ENCODE results near the gene RFWD3.

DNA sequence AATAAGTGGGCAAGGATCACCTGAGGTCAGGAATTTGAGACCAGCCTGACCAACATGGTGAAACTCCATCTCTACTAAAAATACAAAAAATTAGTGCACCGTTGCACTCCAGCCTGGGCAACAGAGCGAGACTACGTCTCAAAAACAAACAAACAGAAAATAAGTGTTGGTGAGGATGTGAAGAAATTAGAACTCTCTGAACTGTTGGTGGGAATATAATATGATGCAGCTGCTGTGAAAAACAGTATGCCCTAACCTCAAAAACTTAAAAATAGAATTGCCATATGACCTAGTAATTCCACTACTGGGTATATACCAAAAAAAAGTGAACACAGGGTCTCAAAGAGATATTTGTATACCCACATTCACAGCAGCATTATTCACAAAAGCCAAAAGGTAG lies 85.8 kb downstream of the RFWD3 start:
- TF ChIP-seq, protein P1, sequence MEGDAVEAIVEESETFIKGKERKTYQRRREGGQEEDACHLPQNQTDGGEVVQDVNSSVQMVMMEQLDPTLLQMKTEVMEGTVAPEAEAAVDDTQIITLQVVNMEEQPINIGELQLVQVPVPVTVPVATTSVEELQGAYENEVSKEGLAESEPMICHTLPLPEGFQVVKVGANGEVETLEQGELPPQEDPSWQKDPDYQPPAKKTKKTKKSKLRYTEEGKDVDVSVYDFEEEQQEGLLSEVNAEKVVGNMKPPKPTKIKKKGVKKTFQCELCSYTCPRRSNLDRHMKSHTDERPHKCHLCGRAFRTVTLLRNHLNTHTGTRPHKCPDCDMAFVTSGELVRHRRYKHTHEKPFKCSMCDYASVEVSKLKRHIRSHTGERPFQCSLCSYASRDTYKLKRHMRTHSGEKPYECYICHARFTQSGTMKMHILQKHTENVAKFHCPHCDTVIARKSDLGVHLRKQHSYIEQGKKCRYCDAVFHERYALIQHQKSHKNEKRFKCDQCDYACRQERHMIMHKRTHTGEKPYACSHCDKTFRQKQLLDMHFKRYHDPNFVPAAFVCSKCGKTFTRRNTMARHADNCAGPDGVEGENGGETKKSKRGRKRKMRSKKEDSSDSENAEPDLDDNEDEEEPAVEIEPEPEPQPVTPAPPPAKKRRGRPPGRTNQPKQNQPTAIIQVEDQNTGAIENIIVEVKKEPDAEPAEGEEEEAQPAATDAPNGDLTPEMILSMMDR (IDR thresholded peaks at IDR 0.05): no peak
- no peak for TF ChIP-seq POLR2AphosphoS5 (IDR thresholded peaks at IDR 0.05)
- no peak for TF ChIP-seq POLR2A (IDR thresholded peaks at IDR 0.05)
- no peak for TF ChIP-seq EP300 (IDR thresholded peaks at IDR 0.05)
